SK-N-SH (cell line): ENCODE data around the gene LRR1. TPM values are rescaled to one million over a fixed set of nuclear protein-coding genes. Genes with fewer than 3 reads are reported as not detected.

Experiments
- CTCF ChIA-PET: fragments of 300-600, 350-600 bp; formaldehyde crosslinking; extraction: SDS; loops from one replicate; lab custom pipeline; 2021; lab: Yijun Ruan, JAX
- POLR2A ChIA-PET: fragments of 350-600 bp; sonication (Branson Sonifier 250); formaldehyde crosslinking; extraction: SDS; loops from one replicate; lab custom pipeline; 2020; ENCODE audit warnings: antibody characterized with exemption, inconsistent platforms; lab: Yijun Ruan, JAX
- DNase-seq: peaks from one replicate; pipeline ENCODE4 v3.0.0; 2012
- H2AFZ ChIP-seq: fragments of 200-600 bp; sonication (generic); 2 replicates; pipeline ENCODE4 v1.8.1; 2016; ENCODE audit warnings: antibody characterized with exemption, mild to moderate bottlenecking, low read depth
- H3F3A ChIP-seq: fragments of 200-600 bp; sonication (generic); replicated peaks from 2 replicates; pipeline ENCODE3; 2016; ENCODE audit warnings: antibody characterized with exemption, mild to moderate bottlenecking; ENCODE audit not compliant: insufficient read depth
- H3K27ac ChIP-seq, 2 experiments: fragments of 200-500 bp in 1 of 2; fragments of 200-600 bp in 1 of 2; sonication (Bioruptor generic) in 1 of 2; sonication (generic), shearing (Covaris generic) in 1 of 2; 2 replicates each; pipeline versions ENCODE4 v1.5.1 to v1.6.1; 2014 to 2016; ENCODE audit warnings: low read depth in 2 of 2, inconsistent platforms in 1 of 2, low read length in 1 of 2, mild to moderate bottlenecking in 1 of 2, mixed read lengths in 1 of 2
- H3K27me3 ChIP-seq: fragments of 200-600 bp; sonication (generic), shearing (Covaris generic); 2 replicates; pipeline ENCODE4 v1.6.1; 2016; ENCODE audit warnings: mixed run types; ENCODE audit not compliant: insufficient read depth
- H3K36me3 ChIP-seq, 2 experiments: fragments of 200-500 bp in 1 of 2; fragments of 200-600 bp in 1 of 2; sonication (Bioruptor generic) in 1 of 2; sonication (generic) in 1 of 2; replicated peaks in 1 of 2; 2 replicates each; pipeline versions ENCODE3 to v1.5.1; 2014 to 2016; ENCODE audit warnings: low read length in 1 of 2, mild to moderate bottlenecking in 1 of 2; ENCODE audit not compliant: insufficient read depth in 2 of 2, control insufficient read depth in 1 of 2
- H3K4me1 ChIP-seq, 2 experiments: fragments of 200-500 bp in 1 of 2; fragments of 200-600 bp in 1 of 2; sonication (Bioruptor generic) in 1 of 2; sonication (generic), shearing (Covaris generic) in 1 of 2; 2 replicates each; pipeline versions ENCODE4 v1.5.1 to v1.6.1; 2014 to 2016; ENCODE audit warnings: low read depth in 1 of 2, low read length in 1 of 2, mixed run types in 1 of 2; ENCODE audit not compliant: insufficient read depth in 2 of 2, control insufficient read depth in 1 of 2
- H3K4me2 ChIP-seq: fragments of 200-600 bp; sonication (generic), shearing (Covaris generic); 2 replicates; pipeline ENCODE4 v1.6.1; 2017; ENCODE audit warnings: mixed run types
- H3K4me3 ChIP-seq, 2 experiments: fragments of 200-500 bp in 1 of 2; fragments of 200-600 bp in 1 of 2; sonication (Bioruptor generic) in 1 of 2; sonication (generic), shearing (Covaris generic) in 1 of 2; 2 replicates each; pipeline versions ENCODE4 v1.5.1 to v1.8.1; 2014 to 2016; ENCODE audit warnings: low read depth in 2 of 2, inconsistent platforms in 1 of 2, low read length in 1 of 2, mild to moderate bottlenecking in 1 of 2, mixed read lengths in 1 of 2, moderate library complexity in 1 of 2
- H3K79me2 ChIP-seq: fragments of 200-600 bp; sonication (generic); 2 replicates; pipeline ENCODE4 v1.8.1; 2017; ENCODE audit warnings: mild to moderate bottlenecking; ENCODE audit not compliant: insufficient read depth
- H3K9ac ChIP-seq: fragments of 200-600 bp; sonication (generic); 2 replicates; pipeline ENCODE4 v1.6.1; 2017; ENCODE audit warnings: mixed run types
- H3K9me2 ChIP-seq: fragments of 200-600 bp; sonication (generic); 2 replicates; pipeline ENCODE4 v1.6.1; 2017; ENCODE audit warnings: mixed run types
- H3K9me3 ChIP-seq: fragments of 200-600 bp; sonication (generic); 2 replicates; pipeline ENCODE4 v1.6.1; 2017; ENCODE audit warnings: mixed run types, mild to moderate bottlenecking, moderate library complexity
- H4K20me1 ChIP-seq: fragments of 200-600 bp; sonication (generic); 2 replicates; pipeline ENCODE4 v1.6.1; 2017; ENCODE audit warnings: mild to moderate bottlenecking, mixed run types; ENCODE audit not compliant: insufficient read depth
- CHD2 ChIP-seq: fragments of 150-350 bp; IDR thresholded peaks from 2 replicates; pipeline ENCODE4 v1.6.1; 2018; ENCODE audit warnings: low read length; ENCODE audit not compliant: partially characterized antibody
- CTCF ChIP-seq: fragments of 200-600 bp; sonication (generic); IDR thresholded peaks from 2 replicates; pipeline ENCODE4 v1.6.1; 2017; ENCODE audit warnings: antibody characterized with exemption, mild to moderate bottlenecking, moderate library complexity
- FOSL2 ChIP-seq: IDR thresholded peaks from 2 replicates; pipeline ENCODE4 v1.4.0; 2012; ENCODE audit warnings: low read depth, mild to moderate bottlenecking, moderate library complexity, borderline replicate concordance
- FOXJ3 ChIP-seq: sonication (generic); formaldehyde crosslinking; IDR thresholded peaks from 2 replicates; pipeline ENCODE4 v1.5.1; 2020; ENCODE audit warnings: mild to moderate bottlenecking, missing genetic modification reagents
- IRF3 ChIP-seq: fragments of 150-350 bp; IDR thresholded peaks from 2 replicates; pipeline ENCODE4 v1.6.1; 2016; ENCODE audit warnings: mild to moderate bottlenecking, low read depth, low read length
- MXI1 ChIP-seq: IDR thresholded peaks from 2 replicates; pipeline ENCODE4 v1.6.1; 2012; ENCODE audit warnings: mild to moderate bottlenecking, low read depth, low read length, improper control_type of control experiment
- NFIC ChIP-seq: IDR thresholded peaks from 2 replicates; pipeline ENCODE4 v1.4.0; 2012; ENCODE audit warnings: borderline replicate concordance
- RAD21 ChIP-seq: IDR thresholded peaks from 2 replicates; pipeline ENCODE4 v1.6.1; 2012; ENCODE audit warnings: mild to moderate bottlenecking, low read length
- RXRA ChIP-seq: IDR thresholded peaks from 2 replicates; pipeline ENCODE4 v1.4.0; 2012; ENCODE audit warnings: low read depth, mild to moderate bottlenecking, borderline replicate concordance
- SMC3 ChIP-seq: IDR thresholded peaks from 2 replicates; pipeline ENCODE4 v1.6.1; 2012; ENCODE audit warnings: low read depth, low read length, improper control_type of control experiment
- TEAD4 ChIP-seq: IDR thresholded peaks from 2 replicates; pipeline ENCODE4 v1.4.0; 2012; ENCODE audit warnings: mild to moderate bottlenecking, borderline replicate concordance; ENCODE audit not compliant: insufficient read depth
- USF1 ChIP-seq: IDR thresholded peaks from 2 replicates; pipeline ENCODE4 v1.4.0; 2012; ENCODE audit warnings: low read depth, borderline replicate concordance
- USF2 ChIP-seq: fragments of 150-350 bp; IDR thresholded peaks from 2 replicates; pipeline ENCODE4 v1.6.1; 2017; ENCODE audit warnings: antibody characterized with exemption, low read length, low read depth, borderline replicate concordance
- YY1 ChIP-seq: IDR thresholded peaks from 2 replicates; pipeline ENCODE4 v1.4.0; 2012; ENCODE audit warnings: low read depth, mild to moderate bottlenecking
- ZBTB33 ChIP-seq: IDR thresholded peaks from 2 replicates; pipeline ENCODE4 v1.4.0; 2012; ENCODE audit warnings: low read depth, borderline replicate concordance
- WGBS: methylation state at CpG from one replicate; pipeline ENCODE4 v1.1.6; 2017; ENCODE audit warnings: low lambda C conversion rate; 5-methylcytosine and 5-hydroxymethylcytosine counted together
- polyA plus RNA-seq, 3 experiments: library from polyadenylated mRNA; depleted of rRNA; stranded (reverse); fragments of >200 nt; gene quantifications; 2 replicates each; pipeline ENCODE4 v1.2.3, GENCODE V29; 2012

The LRR1 gene
- polyA plus RNA-seq, 1 of the 3 experiments (the other 2 are of a cell fraction) = 9.3 TPM

- TF ChIP-seq ZBTB33 (no peak), CTCF (no peak), USF2 (no peak), CHD2 (no peak), FOSL2 (no peak), IRF3 (no peak), USF1 (no peak), NFIC (no peak), FOXJ3 (no peak), YY1 (no peak)
Measured at GRCh38 chr14:49566714-49567113, 32.0 kb upstream of the LRR1 start (continued).

- no peak overlapping the region for H3K27ac ChIP-seq
Measured at GRCh38 chr14:49569281-49569680, 29.5 kb upstream of the LRR1 start.

More at GRCh38 chr14:49569281-49569680, 29.5 kb upstream of the LRR1 start:
- Histone ChIP-seq H3K79me2 (no peaks in the 10 kb centered on the region), H3K9me2 (no peaks in the 10 kb centered on the region), H4K20me1 (no peaks in the 10 kb centered on the region), H3K9me3 (no peaks in the 10 kb centered on the region), H3K27me3 (no peaks in the 10 kb centered on the region), H3K4me1 (no peaks in the 10 kb centered on the region), H3K4me3 (no peak overlapping the region), H3F3A (no peaks in the 10 kb centered on the region), H3K4me2 (no peak overlapping the region), H3K36me3 (peaks cover 0 to 5% of the 10 kb centered on the region in 2 experiments), H2AFZ (no peak overlapping the region), H3K9ac (no peak overlapping the region)
- no peak for DNase-seq
- ChIA-PET POLR2A (no interaction called here), CTCF (no interaction called here)
- 87% methylated on average over 3 of the region's 3 CpGs for WGBS
- no peak for TF ChIP-seq MXI1
- no peak for TF ChIP-seq SMC3
- no peak for TF ChIP-seq TEAD4
- no peak for TF ChIP-seq RAD21
- TF ChIP-seq ZBTB33 = no peak
- TF ChIP-seq FOSL2 = no peak
- no peak for TF ChIP-seq RXRA
